Measurements from ENCODE around the gene RSPH9. TPM values are rescaled to one million over a fixed set of nuclear protein-coding genes. Genes with fewer than 3 reads are reported as not detected.

Gene RSPH9
- total RNA-seq, 1 donor from 2014 or later: 0.22 TPM

GRCh38 chr6:43687079-43687436 is 42.2 kb downstream of the RSPH9 start:
- DNase-seq: no peak
- Mint-ChIP-seq H3K27me3 (ENCODE audit: unreplicated experiment) (peaks cover 3% of the 10 kb centered on the region), H3K4me1 (ENCODE audit: low read depth, unreplicated experiment) (peaks cover 17% of the 10 kb centered on the region), H3K4me3 (ENCODE audit: unreplicated experiment) (peak overlapping the region; percentile 98), H3K9me3 (ENCODE audit: unreplicated experiment) (peaks cover 4% of the 10 kb centered on the region), H3K36me3 (ENCODE audit: unreplicated experiment) (no peaks in the 10 kb centered on the region), H3K27ac (ENCODE audit: unreplicated experiment) (peak overlapping the region; percentile 83)
- TF ChIP-seq CTCF (IDR thresholded peaks at IDR 0.05; ENCODE audit: partially characterized antibody, unreplicated experiment): no peak

- peaks cover 3% of the 10 kb centered on the region for H3K27me3 Mint-ChIP-seq (ENCODE audit: unreplicated experiment)
- peak; percentile 85 for DNase-seq
- no peaks in the 10 kb centered on the region for H3K36me3 Mint-ChIP-seq (ENCODE audit: unreplicated experiment)
- H3K4me3 Mint-ChIP-seq (ENCODE audit: unreplicated experiment): peak within 1 kb of the TSS; percentile 98
- peaks cover 4% of the 10 kb centered on the region for H3K9me3 Mint-ChIP-seq (ENCODE audit: unreplicated experiment)
- peak within 1 kb of the TSS; percentile 83 for H3K27ac Mint-ChIP-seq (ENCODE audit: unreplicated experiment)
- TF ChIP-seq CTCF (IDR thresholded peaks at IDR 0.05; ENCODE audit: partially characterized antibody, unreplicated experiment): no peak
- H3K4me1 Mint-ChIP-seq (ENCODE audit: low read depth, unreplicated experiment): peaks cover 17% of the 10 kb centered on the region
Measured at GRCh38 chr6:43687437-43688347, 42.9 kb downstream of the RSPH9 start, which contains the start of gene MRPS18A. Gene MRPS18A, minus strand, starts transcription at chr6:43687791. Its CDS starts 12 bp downstream, at chr6:43687779.

- TF ChIP-seq CTCF (IDR thresholded peaks at IDR 0.05; ENCODE audit: partially characterized antibody, unreplicated experiment): no peak
- Mint-ChIP-seq H3K9me3 (ENCODE audit: unreplicated experiment) (peaks cover 6% of the 10 kb centered on the region), H3K27me3 (ENCODE audit: unreplicated experiment) (peaks cover 3% of the 10 kb centered on the region), H3K4me1 (ENCODE audit: low read depth, unreplicated experiment) (peaks cover 10% of the 10 kb centered on the region), H3K4me3 (ENCODE audit: unreplicated experiment) (no peak overlapping the region), H3K27ac (ENCODE audit: unreplicated experiment) (no peak overlapping the region), H3K36me3 (ENCODE audit: unreplicated experiment) (no peaks in the 10 kb centered on the region)
- DNase-seq: no peak
Measured at GRCh38 chr6:43689421-43689820, 44.6 kb downstream of the RSPH9 start.

- Mint-ChIP-seq H3K4me1 (ENCODE audit: low read depth, unreplicated experiment) (peaks cover 38% of the 10 kb centered on the region), H3K27ac (ENCODE audit: unreplicated experiment) (peak overlapping the region; percentile 91), H3K9me3 (ENCODE audit: unreplicated experiment) (peaks cover 5% of the 10 kb centered on the region), H3K27me3 (ENCODE audit: unreplicated experiment) (peaks cover 6% of the 10 kb centered on the region), H3K36me3 (ENCODE audit: unreplicated experiment) (no peaks in the 10 kb centered on the region), H3K4me3 (ENCODE audit: unreplicated experiment) (peak overlapping the region; percentile 69)
- peak; percentile 37 for DNase-seq
- TF ChIP-seq CTCF (IDR thresholded peaks at IDR 0.05; ENCODE audit: partially characterized antibody, unreplicated experiment): no peak
Measured at GRCh38 chr6:43695215-43695966, 50.6 kb downstream of the RSPH9 start.
